Frontal cortex (tissue), 4 donors: Measurements from ENCODE around the gene CLEC11A. TPM values are rescaled to one million over a fixed set of nuclear protein-coding genes. Genes with fewer than 3 reads are reported as not detected.
A peak's percentile ranks its signal among the peaks of the same experiment; 100 is the strongest.
"Not testable (repeated sequence)": the region's sequence is repeated elsewhere in the genome, so short reads cannot be mapped to it uniquely, and the experiment has no call there.

Source experiments
- DNase-seq, 2 donors: peaks; one replicate each; pipeline ENCODE4 v3.0.0; 2012; ENCODE audit warnings: low spot score in 2 of 2
- FAIRE-seq: peaks from 2 replicates; lab custom pipeline; 2012; peaks lifted over from hg19 to GRCh38; lab: Jason Lieb, UNC
- total RNA-seq: library from RNA; depleted of rRNA; stranded (reverse); fragments of >200 nt; gene quantifications from one replicate; pipeline ENCODE4 v1.2.3, GENCODE V29; 2014
- donor health status: control.
- donor health status: control.
- donor health status: control.

Gene CLEC11A
- total RNA-seq, 1 donor from 2014 or later = 2.4 TPM

GRCh38 chr19:50720921-50721381 lies 2.2 kb upstream of the CLEC11A start:
- DNase-seq = peak in 1 of 2 donors; percentile 18

GRCh38 chr19:50721441-50722137 lies 1.6 kb upstream of the CLEC11A start:
- no peak for FAIRE-seq

More at GRCh38 chr19:50720921-50721381, 2.2 kb upstream of the CLEC11A start:
- FAIRE-seq = no peak

GRCh38 chr19:50722201-50723013 lies 757 bp upstream of the CLEC11A start:
- FAIRE-seq (no peak), DNase-seq (peak in 1 of 2 donors; percentile 16)

More at GRCh38 chr19:50721441-50722137, 1.6 kb upstream of the CLEC11A start:
- peak in 1 of 2 donors; percentile 38 for DNase-seq

GRCh38 chr19:50723735-50724521 lies 764 bp downstream of the CLEC11A start:
- no peak for FAIRE-seq
- DNase-seq = no peak

GRCh38 chr19:50724522-50725217 lies 1.5 kb downstream of the CLEC11A start:
- FAIRE-seq = no peak
- DNase-seq = peak; percentile 100

- FAIRE-seq (no peak), DNase-seq (no peak)
Observed at GRCh38 chr19:50725218-50725910, 2.2 kb downstream of the CLEC11A start.

GRCh38 chr19:50725911-50726230 lies 2.7 kb downstream of the CLEC11A start:
- no peak for FAIRE-seq
- no peak for DNase-seq

- FAIRE-seq (no peak), DNase-seq (peak in 1 of 2 donors; percentile 71)
Observed at GRCh38 chr19:50728084-50728737, 5.0 kb downstream of the CLEC11A start.

- DNase-seq (no peak), FAIRE-seq (no peak)
Observed at GRCh38 chr19:50729894-50730293, 6.7 kb downstream of the CLEC11A start.

GRCh38 chr19:50735869-50736268 lies 12.7 kb downstream of the CLEC11A start:
- FAIRE-seq = no peak

GRCh38 chr19:50736338-50736737 lies 13.2 kb downstream of the CLEC11A start:
- no peak for FAIRE-seq

More at GRCh38 chr19:50735869-50736268, 12.7 kb downstream of the CLEC11A start:
- DNase-seq = no peak

GRCh38 chr19:50739132-50739913 lies 16.2 kb downstream of the CLEC11A start:
- FAIRE-seq (no peak), DNase-seq (no peak)

More at GRCh38 chr19:50736338-50736737, 13.2 kb downstream of the CLEC11A start:
- DNase-seq = no peak

- no peak for FAIRE-seq
Observed at GRCh38 chr19:50739914-50740426, 16.8 kb downstream of the CLEC11A start.

GRCh38 chr19:50741179-50741933 lies 18.2 kb downstream of the CLEC11A start:
- FAIRE-seq (no peak), DNase-seq (no peak)

More at GRCh38 chr19:50739914-50740426, 16.8 kb downstream of the CLEC11A start:
- DNase-seq = no peak

GRCh38 chr19:50743537-50743936 lies 20.4 kb downstream of the CLEC11A start:
- no peak for DNase-seq
- no peak for FAIRE-seq

- no peak for FAIRE-seq
Observed at GRCh38 chr19:50745221-50745620, 22.1 kb downstream of the CLEC11A start.

GRCh38 chr19:50747141-50747540 lies 24.0 kb downstream of the CLEC11A start:
- not testable (repeated sequence) for FAIRE-seq, DNase-seq

More at GRCh38 chr19:50745221-50745620, 22.1 kb downstream of the CLEC11A start:
- DNase-seq = no peak
